GM19452 (cell line): Measurements from ENCODE around the gene FN1.

Source experiments
- ATAC-seq: cut with Tn5 transposase; IDR thresholded peaks from one replicate; pipeline ENCODE4 v1.9.1; 2021; ENCODE audit not compliant: unreplicated experiment

FN1 gene

DNA sequence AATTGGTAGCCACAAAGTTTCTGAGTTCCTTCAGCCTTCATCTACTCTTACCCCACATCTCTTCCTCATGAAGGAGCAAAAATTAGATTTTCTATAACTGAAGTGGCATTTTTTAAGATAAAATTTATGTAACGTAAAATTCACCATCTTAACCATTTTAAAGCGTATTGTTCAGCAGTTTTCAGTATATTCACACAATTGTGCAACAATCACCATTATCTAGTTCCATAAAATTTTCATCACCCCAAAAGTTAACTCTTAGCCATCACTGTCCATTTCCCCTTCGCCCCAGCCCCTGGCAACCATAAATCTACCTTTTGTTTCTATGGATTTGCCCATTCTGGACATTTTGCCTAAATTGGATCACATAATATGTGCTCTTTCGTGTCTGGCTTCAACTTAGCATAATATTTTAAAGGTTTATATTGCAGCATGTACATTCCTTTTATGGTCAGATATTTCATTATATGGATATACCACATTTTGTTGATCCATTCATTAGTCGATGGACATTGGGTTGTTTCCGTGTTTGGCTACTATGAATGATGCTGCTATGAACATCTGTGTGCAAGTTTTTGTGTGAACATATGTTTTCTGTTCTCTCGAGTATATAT, 79.4 kb downstream of the FN1 start:
- ATAC-seq: no peak

DNA sequence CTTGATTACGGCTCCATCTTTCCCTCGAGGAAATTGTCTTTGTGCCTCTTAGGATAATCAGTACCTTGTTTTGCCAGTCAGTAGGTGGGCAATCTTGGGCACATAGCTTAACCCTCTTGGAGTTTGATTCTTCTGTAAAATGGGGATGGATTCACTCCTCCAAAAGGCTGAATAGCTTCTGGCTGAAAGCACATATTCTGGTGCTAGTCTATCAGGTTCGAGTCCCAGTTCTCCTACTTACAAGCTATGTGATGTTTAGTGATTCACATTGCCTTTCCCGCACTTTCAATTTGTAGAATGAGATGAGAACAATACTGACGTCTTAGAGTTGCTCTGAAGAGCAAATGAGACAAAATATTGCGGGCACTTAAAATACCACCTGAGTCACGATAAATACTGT, 80.1 kb downstream of the FN1 start:
- ATAC-seq: no peak

DNA sequence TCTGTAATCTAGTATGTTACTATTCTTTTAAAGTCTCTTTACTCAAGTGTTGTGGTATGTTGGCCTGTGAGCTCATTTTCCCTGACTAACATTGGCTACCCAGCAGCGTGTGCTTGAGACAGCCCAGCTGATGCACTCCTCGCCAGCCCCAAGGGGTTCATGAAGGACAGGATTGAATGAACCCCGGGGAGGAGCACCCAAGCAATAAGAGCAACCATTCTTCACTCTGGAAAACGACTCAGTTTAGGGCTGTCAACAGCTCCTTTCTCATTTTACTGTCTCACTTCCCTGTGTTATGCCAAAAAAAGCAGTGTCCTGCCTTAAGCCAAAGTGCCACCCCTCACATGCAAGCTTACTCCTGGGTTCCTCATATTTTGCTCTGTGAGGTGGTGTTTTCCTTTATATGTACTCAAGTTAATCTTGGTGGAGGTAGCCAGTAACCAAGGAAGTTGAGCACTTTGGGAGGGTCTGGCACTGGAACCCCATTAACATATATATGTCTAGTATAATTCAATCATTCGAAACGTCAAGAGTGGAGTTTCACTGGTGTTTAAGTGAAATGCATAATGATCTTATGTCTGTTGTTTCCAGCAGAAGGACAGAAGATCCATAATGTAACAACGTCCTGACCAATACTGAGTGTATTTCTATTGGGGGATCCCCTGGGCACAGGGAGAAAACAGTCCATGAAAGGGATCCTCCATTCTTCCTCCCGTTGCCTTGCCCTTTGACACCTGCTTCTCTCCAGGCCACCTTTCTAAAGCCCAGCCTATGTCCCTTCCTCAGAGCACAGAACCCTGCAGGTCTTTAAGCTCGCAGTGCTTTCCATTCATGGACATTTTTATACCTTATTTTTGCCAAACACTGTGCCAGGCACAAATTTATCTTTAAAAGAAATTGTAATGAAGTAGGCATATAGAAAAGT, 80.8 kb downstream of the FN1 start:
- ATAC-seq: no peak

DNA sequence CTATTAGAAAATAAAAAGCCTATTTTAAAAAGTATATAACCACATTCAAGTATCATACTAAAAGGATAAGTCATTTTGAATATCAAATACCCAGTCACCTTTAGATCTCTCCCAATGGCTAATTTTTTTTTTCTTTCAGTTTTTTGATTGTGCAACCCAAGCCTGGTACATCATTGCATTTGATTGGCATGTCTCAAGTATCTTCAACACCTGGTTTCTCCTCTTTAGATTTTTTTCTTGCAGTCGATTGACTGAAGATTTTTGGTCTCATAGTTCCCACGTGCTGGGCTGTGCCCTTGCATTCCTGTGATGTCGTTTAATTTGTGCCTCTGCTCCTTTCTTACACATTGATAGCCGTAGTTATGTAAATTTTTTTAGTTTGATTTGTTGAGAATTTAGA, 83.3 kb downstream of the FN1 start:
- ATAC-seq: no peak

DNA sequence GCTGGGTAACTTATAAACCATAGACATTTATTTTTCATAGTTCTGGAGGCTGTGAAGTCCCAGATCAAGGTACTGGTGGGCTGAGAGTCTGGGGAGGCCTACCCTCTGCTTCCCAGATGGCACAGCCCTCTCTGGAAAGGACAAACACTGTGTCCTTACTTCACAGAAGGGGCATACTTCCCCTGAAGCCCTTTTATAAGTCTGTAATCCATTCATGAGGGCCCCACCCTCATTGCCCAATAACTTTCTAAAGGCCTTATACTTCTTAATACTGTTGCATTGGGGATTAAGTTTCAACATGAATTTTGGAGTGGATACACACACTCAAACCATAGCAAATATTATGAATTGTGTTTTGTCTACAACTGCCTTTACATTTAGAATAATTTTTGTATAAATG, 88.0 kb downstream of the FN1 start:
- ATAC-seq: no peak

DNA sequence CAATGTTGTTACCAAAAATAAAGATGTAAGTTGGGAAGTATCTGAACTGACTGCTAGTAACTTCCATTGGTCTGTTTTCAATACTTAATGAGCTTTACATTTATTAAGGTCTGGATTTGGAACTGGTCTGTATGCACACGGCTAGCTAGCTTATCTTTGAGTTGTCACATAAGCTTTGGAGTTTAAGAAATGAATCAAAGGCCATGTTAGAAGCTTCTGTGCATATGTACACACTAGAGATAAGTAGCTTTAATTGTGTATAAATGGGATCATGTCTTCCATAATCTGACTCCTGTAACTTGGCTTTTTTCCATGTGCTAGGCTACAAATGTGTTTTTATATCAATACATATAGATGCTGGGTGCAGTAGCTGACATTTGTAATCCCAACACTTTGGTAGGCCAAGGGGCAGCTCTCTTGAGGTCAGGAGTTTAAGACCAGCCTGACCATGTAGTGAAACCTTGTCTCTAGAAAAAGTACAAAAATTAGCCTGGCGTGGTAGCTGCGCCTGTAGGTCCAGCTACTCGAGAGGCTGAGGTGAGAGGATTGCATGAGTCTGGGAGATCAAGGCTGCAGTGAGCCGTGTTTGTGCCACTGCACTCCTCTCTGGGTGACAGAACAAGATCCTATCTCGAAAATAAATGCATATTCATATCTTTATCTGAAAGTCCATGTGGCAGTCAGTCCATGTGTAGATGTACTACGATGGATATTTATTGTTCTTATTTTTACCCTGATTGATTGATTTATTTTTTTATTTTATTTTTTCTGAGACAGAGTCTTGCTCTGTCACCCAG, 96.8 kb downstream of the FN1 start:
- ATAC-seq: no peak

DNA sequence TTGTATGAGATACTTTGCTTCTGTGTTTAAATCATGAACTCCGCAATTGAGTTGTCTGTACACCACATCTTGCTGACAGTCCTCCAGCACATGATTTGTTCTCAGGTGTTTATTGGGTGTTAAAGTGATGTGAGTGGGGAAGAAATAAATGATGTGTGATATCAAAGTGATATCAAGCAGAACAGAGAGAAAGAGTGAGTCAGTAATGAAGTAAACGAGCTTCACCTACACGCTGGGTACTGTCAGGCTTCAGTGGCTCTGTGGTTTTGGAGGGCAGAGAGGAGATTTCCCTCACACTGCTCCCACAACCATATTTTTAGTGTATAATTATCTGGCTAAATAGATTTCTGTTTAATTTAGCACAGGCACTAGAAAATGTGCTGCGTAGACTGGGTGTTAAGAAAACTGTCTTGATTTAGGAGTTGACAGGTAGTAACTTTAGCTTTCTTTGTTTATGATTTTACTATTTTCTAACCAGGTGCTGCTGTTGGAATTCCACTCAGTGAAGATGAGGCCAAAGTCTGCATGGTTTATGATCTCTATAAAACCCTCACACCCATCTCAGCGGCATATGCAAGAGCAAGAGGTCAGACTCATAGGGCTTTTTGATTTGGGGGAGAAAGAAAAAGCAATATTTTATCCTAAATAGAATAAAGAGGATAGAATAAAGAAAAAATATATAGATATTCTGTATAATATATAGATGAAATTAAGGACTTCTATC, 102.8 kb downstream of the FN1 start:
- ATAC-seq: peak; percentile 88

DNA sequence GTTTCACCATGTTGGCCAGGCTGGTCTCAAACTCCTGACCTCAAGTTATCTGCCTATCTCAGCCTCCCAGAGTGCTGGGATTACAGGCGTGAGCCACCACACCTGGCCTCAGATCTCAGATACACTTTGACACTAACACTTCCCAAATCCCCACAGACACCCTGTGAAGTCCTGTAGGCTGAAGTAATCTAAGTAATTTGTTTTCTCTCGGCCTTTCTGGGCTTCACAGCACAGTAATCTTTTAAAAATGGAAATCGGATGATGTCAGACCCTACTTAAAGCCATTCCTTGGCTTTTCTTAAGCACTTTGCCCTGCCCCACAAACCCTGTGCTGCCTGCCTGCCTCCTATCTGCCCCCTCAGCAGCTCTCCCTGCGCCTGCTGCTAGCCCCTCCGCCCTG, 107.8 kb downstream of the FN1 start:
- ATAC-seq: no peak

DNA sequence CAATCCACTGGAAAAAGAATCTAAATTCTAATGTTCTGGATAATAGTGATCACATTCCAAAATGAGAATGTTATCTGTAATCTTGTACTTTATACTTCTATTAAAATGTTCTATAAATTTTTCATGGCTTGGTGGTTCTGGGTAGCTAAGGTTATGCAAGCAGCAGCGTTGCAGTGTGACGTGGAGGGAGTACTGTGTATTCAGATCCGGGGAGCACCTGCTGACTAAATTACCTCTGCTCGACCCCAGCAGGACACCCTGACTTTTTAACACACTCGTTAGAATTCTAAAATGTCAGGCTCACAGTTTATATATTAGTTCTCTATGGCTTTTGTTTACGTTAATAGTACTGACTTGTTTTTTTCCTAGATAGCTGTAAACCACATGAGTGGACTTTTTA, 111.1 kb downstream of the FN1 start:
- ATAC-seq: no peak

DNA sequence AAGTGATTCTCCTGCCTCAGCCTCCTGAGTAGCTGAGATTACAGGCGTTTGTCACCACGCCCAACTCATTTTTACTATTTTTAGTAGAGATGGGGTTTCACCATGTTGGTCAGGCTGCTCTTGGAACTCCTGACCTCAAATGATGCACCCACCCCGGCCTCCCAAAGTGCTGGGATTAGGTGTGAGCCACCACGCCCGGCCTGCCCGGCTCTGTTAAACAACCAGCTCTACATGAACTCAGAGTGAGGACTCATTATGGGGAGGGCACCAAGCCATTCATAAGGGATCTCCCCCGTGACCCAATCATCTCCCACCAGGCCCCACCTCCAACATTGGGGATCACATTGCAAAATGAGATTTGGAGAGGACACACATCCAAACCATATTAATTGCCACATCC, 115.2 kb downstream of the FN1 start:
- no peak for ATAC-seq

DNA sequence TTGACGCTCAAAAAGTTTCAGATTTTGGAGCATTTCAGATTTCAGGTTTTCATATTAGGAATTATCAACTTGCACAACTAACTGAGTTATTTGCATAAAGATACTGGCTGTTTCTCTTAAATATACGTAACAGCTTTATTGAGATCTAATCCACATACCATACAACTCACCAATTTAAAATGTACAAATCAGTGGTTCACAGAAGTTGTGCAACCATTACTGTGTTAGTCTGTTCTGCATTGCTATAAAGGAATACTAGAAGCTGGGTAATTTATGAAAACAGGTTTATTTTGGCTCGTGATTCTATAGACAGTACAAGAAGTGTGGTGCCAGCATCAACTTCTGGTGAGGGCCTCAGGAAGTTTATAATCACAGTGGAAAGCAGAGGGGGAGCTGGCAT, 115.8 kb downstream of the FN1 start:
- ATAC-seq: no peak

DNA sequence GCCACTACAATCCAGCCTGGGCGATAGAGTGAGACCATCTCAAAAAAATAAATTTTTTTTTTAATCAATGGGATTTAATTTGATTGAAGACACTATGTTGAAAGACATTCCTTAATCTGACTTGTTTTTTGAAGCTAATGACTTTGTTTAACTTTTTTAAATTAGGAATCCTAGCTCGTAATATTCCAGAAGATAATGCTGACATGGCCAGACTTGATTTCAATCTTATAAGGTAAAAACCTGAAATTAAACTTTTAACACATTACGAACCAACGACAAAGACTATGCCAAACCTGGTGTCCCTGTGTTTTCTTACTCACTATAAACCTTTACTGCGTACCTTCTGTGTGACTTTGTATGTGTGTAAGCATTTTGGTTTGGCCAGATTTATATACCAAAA, 116.4 kb downstream of the FN1 start:
- no peak for ATAC-seq

DNA sequence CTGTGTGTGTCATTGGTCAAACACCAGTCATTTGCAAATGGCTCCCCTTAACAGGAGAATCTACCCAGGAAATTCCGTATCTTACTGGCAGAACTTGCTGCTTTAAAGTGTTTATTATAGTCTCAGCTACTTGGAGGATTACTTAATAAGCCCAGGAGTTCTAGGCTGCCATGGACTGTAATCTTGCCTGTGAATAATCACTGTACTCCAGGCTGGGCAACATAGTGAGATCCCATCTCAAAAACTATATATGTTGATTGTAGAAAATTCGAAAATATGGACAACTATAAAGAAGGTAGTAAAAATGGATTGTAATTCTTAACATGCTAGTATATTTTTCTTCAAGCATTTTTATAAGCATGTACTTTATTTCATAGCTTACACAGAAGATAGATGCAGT, 119.5 kb downstream of the FN1 start:
- ATAC-seq: no peak

DNA sequence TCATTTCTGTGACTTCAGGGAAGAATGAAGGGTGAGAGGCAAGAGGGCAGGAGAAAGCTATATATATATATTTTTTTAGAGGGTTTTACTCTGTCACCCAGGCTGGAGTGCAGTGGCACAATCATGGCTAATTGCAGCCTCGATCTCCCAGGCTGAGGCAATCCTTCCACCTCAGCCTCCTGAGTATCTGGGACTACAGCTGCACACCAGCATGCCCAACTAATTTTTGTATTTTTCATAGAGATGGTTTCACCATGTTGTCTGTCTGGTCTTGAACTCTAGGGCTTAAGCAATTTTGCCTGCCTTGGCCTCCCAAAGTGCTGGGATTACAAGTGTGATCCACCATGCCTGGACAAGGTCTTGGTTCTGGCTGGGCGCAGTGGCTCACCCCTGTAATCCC, 120.6 kb downstream of the FN1 start:
- no peak for ATAC-seq

DNA sequence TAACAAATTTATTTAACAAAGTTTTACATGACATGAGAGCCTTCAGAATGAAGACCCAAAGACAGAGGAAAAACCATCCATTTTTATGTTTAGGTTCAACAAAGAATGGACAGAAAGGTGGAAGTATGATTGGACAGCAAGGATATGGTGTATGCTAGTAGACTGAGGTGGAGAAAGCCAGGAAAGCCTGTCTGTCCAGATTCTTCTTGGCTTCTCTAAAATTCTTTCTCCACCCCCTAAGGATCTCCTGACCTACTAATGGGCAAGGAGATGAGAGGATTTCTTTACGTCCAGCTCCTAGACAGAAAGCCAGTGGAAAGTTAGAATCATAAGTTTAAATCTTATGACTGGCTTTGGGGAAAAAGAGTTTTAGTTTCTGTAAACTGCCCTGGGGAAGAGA, 121.0 kb downstream of the FN1 start:
- no peak for ATAC-seq

DNA sequence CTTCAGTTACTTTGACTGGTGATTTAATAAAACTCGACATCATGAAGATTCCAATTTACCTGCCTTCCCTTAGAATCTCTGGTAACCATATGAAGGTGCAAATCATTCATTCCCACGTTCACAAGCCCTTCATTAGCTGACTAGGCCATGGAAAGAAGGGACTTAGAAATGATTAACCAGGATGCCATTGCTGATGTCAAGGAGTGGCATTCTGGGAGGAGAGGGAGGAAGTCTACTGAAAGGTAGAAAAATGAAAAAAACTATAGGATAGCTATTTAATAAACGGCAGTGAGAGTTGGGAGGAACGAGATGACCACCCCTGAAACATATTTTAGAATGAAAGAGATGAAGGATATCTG, 122.6 kb downstream of the FN1 start:
- no peak for ATAC-seq

DNA sequence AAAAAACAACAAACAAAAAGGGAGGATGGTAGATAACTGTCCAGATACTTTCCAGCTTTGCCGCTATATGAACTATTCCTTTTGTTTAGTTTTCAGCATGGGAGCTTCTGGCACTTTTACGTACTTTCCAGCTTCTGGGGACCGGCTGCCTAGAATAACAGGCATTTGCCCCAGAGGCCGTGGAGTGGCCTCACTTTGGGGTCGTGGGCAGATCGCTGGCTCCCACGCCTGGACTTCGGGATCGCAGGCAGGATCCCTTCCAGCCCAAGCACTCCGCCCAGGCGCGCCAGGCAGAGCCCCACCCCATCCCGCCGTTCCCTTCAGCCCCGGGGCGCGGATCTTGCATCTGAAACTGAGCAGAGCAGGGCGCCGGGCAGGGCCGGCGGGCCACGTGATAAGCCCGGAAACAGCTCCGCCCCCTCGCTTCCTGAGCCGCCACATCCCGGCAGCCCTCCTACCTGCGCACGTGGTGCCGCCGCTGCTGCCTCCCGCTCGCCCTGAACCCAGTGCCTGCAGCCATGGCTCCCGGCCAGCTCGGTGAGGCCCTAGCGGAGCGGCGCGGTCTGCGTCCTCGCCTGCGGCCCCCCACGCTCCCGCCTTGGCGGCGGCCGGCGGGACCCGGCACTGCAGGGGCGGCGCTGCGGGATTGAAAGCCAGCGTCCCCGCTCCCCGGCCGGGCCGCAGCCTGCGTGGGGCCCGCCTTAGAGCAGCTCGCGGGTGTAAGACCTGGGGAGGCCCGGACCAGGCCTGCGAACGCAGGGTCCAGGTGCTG, 124.1 kb downstream of the FN1 start, which contains the start of gene ATIC:
ATIC (plus strand) TSS at position 435 of the 772 bp plus-strand sequence; CDS start at position 519, 84 bp downstream.
- peak; percentile 99 for ATAC-seq

DNA sequence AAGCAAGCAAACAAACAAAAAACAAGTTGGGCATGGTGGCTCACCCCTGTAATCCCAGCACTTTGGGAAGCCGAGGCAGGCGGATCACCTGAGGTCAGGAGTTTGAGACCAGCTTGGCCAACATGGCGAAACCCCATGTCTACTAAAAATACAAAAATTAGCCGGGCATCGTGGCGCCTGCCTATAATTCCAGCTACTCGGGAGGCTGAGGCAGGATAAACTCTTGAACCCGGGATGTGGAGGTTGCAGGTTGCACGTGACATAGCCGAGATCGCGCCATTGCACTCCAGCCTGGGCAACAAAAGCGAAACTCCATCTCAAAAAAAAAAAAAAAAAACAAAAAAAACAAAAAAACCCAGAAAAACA, 124.6 kb downstream of the FN1 start:
- ATAC-seq: peak; percentile 30
